Mammary epithelial cell (primary cell): ENCODE measurements around the gene RTP3.

Experiments
- CTCF ChIP-seq, 2 donors: IDR thresholded peaks in 1 of 2; conservative IDR thresholded peaks in 1 of 2; 2 replicates each; pipeline ENCODE4 v1.5.1; 2011 to 2012; ENCODE audit warnings: inconsistent platforms in 2 of 2, low read length in 2 of 2, mild to moderate bottlenecking in 2 of 2, control low read depth in 1 of 2, low read depth in 1 of 2; ENCODE audit not compliant: insufficient read depth in 1 of 2; ENCODE audit errors: extremely low read depth in 1 of 2
- EZH2 ChIP-seq: IDR thresholded peaks from 2 replicates; pipeline ENCODE4 v1.6.1; 2012; ENCODE audit warnings: low read length, inconsistent platforms, borderline replicate concordance

- TF ChIP-seq CTCF (conservative IDR thresholded peaks at IDR 0.05 in 1 of 2, IDR thresholded peaks at IDR 0.05 in 1 of 2; ENCODE audit: extremely low read depth in 1 of 2, insufficient read depth in 1 of 2, low read depth in 1 of 2, low read length in 2 of 2) = no peak
- no peak for TF ChIP-seq EZH2
Observed at GRCh38 chr3:46524008-46524407, 26.2 kb downstream of the RTP3 start.
